A673 (cell line): Measurements from ENCODE around the gene DHRSX. TPM values are rescaled to one million over a fixed set of nuclear protein-coding genes. Genes with fewer than 3 reads are reported as not detected.

Source experiments
- BruUV-seq: library from RNA; stranded (reverse); fragments of 400-500 nt; replicated peaks from 2 replicates; lab custom pipeline; 2021; lab: Mats Ljungman, UMichigan
- CTCF ChIA-PET: fragments of 300-600 bp; sonication (Branson Sonifier 250); formaldehyde crosslinking; loops from one replicate; lab custom pipeline; 2022; ENCODE audit warnings: antibody characterized with exemption; lab: Charles Lee
- POLR2A ChIA-PET: fragments of 300-600 bp; sonication (Branson Sonifier 250); formaldehyde crosslinking; loops from one replicate; lab custom pipeline; 2022; ENCODE audit warnings: antibody characterized with exemption; ENCODE audit not compliant: low non-redundant PET; lab: Charles Lee
- DNase-seq: peaks from one replicate; pipeline ENCODE4 v3.0.0-alpha.2; 2015; ENCODE audit warnings: low spot score
- H3K27ac ChIP-seq: fragments of 200-600 bp; sonication (generic); 2 replicates; pipeline ENCODE4 v1.5.1; 2016; ENCODE audit warnings: mixed run types, low read depth, mild to moderate bottlenecking, mixed read lengths, antibody characterized with exemption, low read length; ENCODE audit not compliant: poor library complexity, severe bottlenecking
- H3K27me3 ChIP-seq: fragments of 200-600 bp; sonication (generic); replicated peaks from 2 replicates; pipeline ENCODE4 v1.6.1; 2017; ENCODE audit warnings: mixed run types, low read depth, mild to moderate bottlenecking, mixed read lengths, antibody characterized with exemption, low read length; ENCODE audit not compliant: insufficient read depth, poor library complexity
- H3K36me3 ChIP-seq: fragments of 200-600 bp; sonication (generic); 2 replicates; pipeline ENCODE4 v1.6.1; 2016; ENCODE audit warnings: mixed run types, mild to moderate bottlenecking, mixed read lengths, antibody characterized with exemption, low read length; ENCODE audit not compliant: insufficient read depth, poor library complexity, severe bottlenecking
- H3K4me1 ChIP-seq: fragments of 200-600 bp; sonication (generic); 2 replicates; pipeline ENCODE4 v1.6.1; 2017; ENCODE audit warnings: mixed run types, mild to moderate bottlenecking, mixed read lengths, antibody characterized with exemption, low read length; ENCODE audit not compliant: insufficient read depth, poor library complexity, severe bottlenecking
- H3K4me3 ChIP-seq: fragments of 200-600 bp; sonication (generic); 2 replicates; pipeline ENCODE4 v1.5.1; 2016; ENCODE audit warnings: low read depth, mixed run types, mild to moderate bottlenecking, mixed read lengths, low read length; ENCODE audit not compliant: poor library complexity, severe bottlenecking
- H3K9me3 ChIP-seq: fragments of 200-600 bp; sonication (generic); 2 replicates; pipeline ENCODE4 v1.6.1; 2016; ENCODE audit warnings: mixed run types, low read depth, mild to moderate bottlenecking, mixed read lengths, antibody characterized with exemption, low read length; ENCODE audit not compliant: poor library complexity, severe bottlenecking
- CTCF ChIP-seq: fragments of 300-800, 200-600 bp; sonication (generic); conservative IDR thresholded peaks from 2 replicates; pipeline ENCODE4 v1.5.1; 2017; ENCODE audit warnings: low read depth, mild to moderate bottlenecking, antibody characterized with exemption, low read length, moderate library complexity, mixed read lengths
- EZH2 ChIP-seq: fragments of 200-600 bp; sonication (generic); IDR thresholded peaks from 2 replicates; pipeline ENCODE4 v1.6.1; 2017; ENCODE audit warnings: borderline replicate concordance, low read depth, mild to moderate bottlenecking, mixed read lengths, antibody characterized with exemption, low read length; ENCODE audit not compliant: poor library complexity, severe bottlenecking
- intact Hi-C: fragments of 100-400 bp; cut with micrococcal nuclease; formaldehyde crosslinking; loops from one replicate; pipeline ENCODE4 v1.10.0; 2022; ENCODE audit not compliant: unreplicated experiment
- total RNA-seq: library from RNA; stranded (reverse); gene quantifications from 2 replicates; pipeline ENCODE4 v1.2.3, GENCODE V29; 2021

Gene DHRSX
- total RNA-seq, 1 experiment from 2014 or later: 30.2 TPM

GRCh38 chrX:2373615-2374014, 127.2 kb downstream of the DHRSX start:
- H3K27me3 ChIP-seq: no peaks in the 10 kb centered on the region
- CTCF ChIA-PET: no interaction called here
- BruUV-seq: no TSS peak
- no peak overlapping the region for H3K27ac ChIP-seq
- H3K4me1 ChIP-seq: no peaks in the 10 kb centered on the region
- DNase-seq: no peak
- TF ChIP-seq EZH2 (no peak), CTCF (no peak)
- H3K36me3 ChIP-seq: no peaks in the 10 kb centered on the region
- intact Hi-C loops: no loop called here
- POLR2A ChIA-PET: no interaction called here
- no peaks in the 10 kb centered on the region for H3K9me3 ChIP-seq
- no peak overlapping the region for H3K4me3 ChIP-seq

- TF ChIP-seq EZH2: no peak
- no peak for TF ChIP-seq CTCF
- H3K9me3 ChIP-seq: no peaks in the 10 kb centered on the region
- H3K4me1 ChIP-seq: no peaks in the 10 kb centered on the region
- no TSS peak for BruUV-seq
- H3K4me3 ChIP-seq: no peak overlapping the region
- intact Hi-C loops: no loop called here
- H3K27ac ChIP-seq: no peak overlapping the region
- H3K36me3 ChIP-seq: no peaks in the 10 kb centered on the region
- ChIA-PET CTCF (no interaction called here), POLR2A (no interaction called here)
- DNase-seq: peak; percentile 37
- H3K27me3 ChIP-seq: no peaks in the 10 kb centered on the region
These were observed 129.6 kb downstream of the DHRSX start for GRCh38 chrX:2371026-2371711.

- H3K9me3 ChIP-seq: no peaks in the 10 kb centered on the region
- H3K4me1 ChIP-seq: no peaks in the 10 kb centered on the region
- intact Hi-C loops: no loop called here
- no peak overlapping the region for H3K27ac ChIP-seq
- H3K27me3 ChIP-seq: no peaks in the 10 kb centered on the region
- no peaks in the 10 kb centered on the region for H3K36me3 ChIP-seq
- H3K4me3 ChIP-seq: no peak overlapping the region
- CTCF ChIA-PET: no interaction called here
- no peak for DNase-seq
- TF ChIP-seq CTCF: no peak
- no peak for TF ChIP-seq EZH2
- POLR2A ChIA-PET: no interaction called here
- BruUV-seq: no TSS peak
These were observed 130.3 kb downstream of the DHRSX start for GRCh38 chrX:2370456-2370855.
